Measurements from ENCODE around the gene SLC35E4.

- TF ChIP-seq EZH2 (IDR thresholded peaks at IDR 0.05; ENCODE audit: insufficient read depth, low read length), result no peak
- TF ChIP-seq CTCF (IDR thresholded peaks at IDR 0.05; ENCODE audit: insufficient read depth, low read depth, low read length), result peak; percentile 84
These were observed 30.0 kb upstream of the SLC35E4 start for GRCh38 chr22:30605449-30606110.

Measured in astrocyte (in vitro differentiated cells and primary cell).